HG02571 (cell line): ENCODE results near the gene NEB.
"Not testable (repeated sequence)": the region's sequence is repeated elsewhere in the genome, so short reads cannot be mapped to it uniquely, and the experiment has no call there.

Experiments
- ATAC-seq: cut with Tn5 transposase; IDR thresholded peaks from one replicate; pipeline ENCODE4 v1.9.1; 2021; ENCODE audit warnings: mild to moderate bottlenecking, moderate library complexity; ENCODE audit not compliant: unreplicated experiment

Gene NEB

DNA sequence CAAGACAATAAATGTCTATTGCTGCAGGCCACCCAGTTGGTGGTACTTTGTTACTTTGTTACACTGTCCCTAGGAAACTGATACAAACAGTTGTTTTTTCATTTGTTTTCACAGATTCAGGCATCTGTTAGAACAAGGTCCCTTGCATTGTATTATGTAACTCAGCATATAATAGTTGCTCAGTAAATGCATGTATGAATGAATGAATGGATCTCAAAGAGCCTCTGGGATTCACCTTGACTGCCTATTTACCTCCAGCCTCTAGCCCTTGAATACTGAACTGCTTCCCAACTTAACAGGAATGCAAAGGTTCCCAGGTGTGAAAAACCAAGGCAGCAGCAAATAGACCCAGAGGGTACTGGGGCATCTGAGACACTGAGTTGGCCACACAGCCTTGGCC lies 27.4 kb upstream of the NEB start:
- ATAC-seq: no peak

DNA sequence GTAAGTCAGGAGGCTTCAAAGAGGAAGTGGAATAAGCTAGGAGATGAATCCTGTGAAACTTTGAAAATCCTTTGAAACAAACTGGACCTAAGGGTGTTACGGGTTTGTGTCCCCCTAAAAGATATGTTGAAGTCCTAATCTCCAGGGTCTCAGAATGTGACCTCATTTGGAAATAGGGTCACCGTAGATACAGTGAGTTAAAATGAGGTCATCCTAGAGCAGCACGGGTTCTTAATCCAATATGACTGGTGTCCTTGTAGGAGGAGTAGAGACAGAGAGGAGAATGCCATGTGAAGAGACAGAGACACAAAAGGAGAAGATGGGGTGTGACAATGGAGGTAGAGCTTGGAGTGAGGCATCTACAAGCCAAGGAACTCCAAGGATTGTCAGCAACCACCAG lies 26.9 kb upstream of the NEB start:
- no peak for ATAC-seq

DNA sequence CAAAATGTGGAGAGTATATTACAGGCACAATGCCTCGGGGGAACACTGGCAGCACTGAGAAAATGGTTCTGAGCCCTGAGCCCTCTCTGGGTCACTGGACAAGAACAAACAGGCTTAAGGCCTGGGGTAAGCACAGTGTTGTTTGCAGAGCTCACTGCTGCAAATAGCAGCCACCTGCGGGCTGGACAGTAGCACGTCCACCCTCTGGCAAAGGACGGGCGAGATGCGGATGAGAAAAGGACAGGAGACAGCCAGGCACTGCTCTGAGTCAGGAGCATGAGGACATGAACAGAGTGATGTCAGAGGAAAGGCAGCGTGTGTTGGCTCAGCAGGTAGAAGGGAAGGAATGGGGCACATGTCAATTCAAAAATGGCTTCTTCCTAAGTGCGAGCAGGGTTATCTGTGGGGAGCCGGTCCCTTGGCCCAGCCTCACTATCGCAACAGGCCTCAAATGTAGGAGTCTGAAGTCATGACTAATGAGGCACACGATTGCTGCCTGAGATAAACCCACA lies 25.9 kb upstream of the NEB start:
- ATAC-seq: no peak

DNA sequence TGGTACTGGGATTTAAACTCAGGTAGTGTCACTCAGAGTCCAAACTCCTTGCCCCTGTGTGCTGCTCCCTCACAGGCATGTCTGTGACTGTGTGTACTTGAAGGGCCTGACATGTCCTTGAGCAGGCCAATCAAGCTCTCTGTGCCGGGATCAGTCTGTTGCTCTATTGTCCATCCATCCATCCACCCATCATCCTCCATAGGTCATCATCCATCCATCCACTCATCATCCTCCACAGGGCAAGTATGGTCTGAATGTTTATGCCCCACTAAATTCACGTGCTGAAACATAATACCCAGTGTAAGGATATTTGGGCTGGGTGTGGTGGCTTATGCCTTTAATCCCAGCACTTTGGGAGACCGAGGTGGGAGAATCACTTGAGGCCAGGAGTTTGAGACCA lies 24.5 kb upstream of the NEB start:
- no peak for ATAC-seq

DNA sequence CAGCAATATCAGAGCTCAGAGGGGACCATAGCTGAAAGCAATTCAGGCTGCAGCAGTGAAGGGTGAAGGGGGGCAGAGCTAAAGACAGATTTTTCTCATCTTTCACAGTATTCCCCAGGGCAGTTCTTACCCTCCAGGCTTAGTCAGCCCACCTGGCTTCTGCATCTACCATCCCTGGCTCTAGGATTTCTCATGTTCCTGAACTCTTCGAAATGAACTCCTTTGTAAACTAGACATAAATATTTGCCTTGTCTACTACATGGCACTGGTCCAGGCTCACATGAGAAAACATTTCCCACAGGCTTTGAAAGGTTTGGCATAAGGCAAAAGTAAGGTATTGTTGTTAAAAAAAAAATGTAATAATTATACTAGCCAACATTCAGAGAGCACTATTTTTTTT lies 23.6 kb upstream of the NEB start:
- no peak for ATAC-seq

DNA sequence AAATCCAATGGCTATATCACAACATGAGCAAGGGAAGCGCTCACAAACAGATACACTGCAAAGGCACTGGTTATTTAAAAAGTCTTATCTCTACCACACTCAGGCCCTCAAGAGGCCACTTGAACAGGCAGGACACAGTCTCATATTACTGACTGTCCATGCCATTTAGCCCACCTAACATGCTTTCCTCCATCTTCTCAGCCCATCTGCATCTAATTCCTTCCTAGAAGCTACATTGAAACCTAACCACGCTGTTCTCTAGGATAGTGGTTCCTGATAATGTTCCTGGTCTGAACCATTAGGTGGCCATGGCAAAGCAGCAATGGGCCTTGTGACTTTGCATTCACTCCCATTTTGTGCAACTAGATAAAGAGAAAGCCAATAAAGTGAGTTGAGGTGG lies 22.5 kb upstream of the NEB start:
- no peak for ATAC-seq

DNA sequence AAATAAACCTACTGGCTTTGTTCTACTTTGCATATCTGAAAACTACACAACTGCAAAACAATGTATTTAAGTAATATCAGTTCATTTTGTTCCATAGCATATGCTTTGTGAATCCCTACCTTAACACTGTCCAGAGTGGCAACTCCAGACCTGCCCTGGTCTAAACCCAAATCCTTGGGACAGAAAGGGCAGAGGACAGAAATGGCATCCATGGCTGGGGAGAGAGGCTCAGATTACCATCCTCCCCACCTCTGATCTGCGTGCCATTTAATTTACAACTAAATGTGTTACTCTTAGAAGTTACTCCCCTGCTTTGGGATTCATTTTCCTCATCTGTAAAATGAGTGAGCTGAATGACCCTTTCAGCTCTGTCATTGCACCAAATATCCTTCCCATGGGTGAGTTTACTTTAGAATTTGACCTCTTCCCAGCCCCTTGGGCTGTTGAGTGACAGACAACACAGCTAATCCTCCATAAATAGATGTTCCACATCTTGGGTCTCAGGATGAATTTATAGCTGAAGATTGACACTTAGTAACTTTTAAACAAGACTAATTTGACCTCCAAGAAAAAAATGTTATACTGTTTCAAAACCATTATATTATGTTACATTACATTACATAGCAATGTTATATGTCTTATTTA lies 20.1 kb upstream of the NEB start:
- no peak for ATAC-seq

DNA sequence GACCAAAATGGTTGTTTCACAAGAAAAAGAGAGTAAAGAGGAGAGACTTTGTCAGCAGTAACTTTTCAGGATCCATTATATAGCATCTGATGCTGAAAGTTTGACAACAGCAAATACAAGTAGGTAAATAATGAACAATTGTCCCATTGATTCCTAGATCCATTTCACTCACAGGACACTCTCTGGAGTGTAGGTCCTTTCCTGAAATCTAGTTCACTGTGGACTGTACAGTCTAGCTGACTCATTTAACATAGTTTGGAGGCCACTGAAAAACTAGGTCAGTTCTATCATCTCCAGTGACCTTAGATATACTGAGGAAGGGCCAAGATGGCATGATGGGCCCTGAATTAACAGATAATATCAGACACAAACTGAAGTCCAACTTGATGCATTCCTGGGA lies 19.3 kb upstream of the NEB start:
- ATAC-seq: no peak

DNA sequence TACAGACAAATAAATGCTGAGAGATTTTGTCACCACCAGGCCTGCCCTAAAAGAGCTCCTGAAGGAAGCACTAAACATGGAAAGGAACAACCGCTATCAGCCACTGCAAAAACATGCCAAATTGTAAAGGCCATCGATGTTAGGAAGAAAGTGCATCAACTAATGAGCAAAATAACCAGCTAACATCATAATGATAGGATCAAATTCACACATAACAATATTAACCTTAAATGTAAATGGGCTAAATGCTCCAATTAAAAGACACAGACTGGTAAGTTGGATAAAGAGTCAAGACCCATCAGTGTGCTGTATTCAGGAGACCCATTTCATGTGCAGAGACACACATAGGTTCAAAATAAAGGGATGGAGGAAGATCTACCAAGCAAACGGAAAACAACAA lies 11.0 kb upstream of the NEB start:
- ATAC-seq: not testable (repeated sequence)

- ATAC-seq: no peak
Measured at GRCh38 chr2:151730262-151730975, 3.9 kb downstream of the NEB start.

GRCh38 chr2:151729837-151730236 lies 4.4 kb downstream of the NEB start:
- no peak for ATAC-seq

DNA sequence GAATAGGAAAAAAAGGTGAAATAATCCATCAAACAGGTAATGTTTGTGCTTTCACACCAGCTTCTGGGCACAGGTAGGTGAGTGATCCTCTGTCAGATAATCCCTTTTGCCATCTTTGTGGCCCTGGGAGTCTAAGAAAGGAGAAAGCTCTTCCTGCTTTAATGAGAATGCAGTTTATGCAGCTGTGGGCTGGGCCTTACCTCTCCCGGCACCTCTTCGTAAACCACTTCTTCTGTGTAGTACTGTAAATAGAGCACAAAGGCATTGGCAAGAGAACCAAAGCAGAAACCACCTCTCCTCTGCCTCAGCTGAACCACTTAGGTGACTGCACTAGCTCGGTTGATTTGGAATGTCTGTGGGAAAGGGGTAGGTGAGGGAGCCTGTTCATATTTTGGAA lies 4.9 kb downstream of the NEB start:
- no peak for ATAC-seq

DNA sequence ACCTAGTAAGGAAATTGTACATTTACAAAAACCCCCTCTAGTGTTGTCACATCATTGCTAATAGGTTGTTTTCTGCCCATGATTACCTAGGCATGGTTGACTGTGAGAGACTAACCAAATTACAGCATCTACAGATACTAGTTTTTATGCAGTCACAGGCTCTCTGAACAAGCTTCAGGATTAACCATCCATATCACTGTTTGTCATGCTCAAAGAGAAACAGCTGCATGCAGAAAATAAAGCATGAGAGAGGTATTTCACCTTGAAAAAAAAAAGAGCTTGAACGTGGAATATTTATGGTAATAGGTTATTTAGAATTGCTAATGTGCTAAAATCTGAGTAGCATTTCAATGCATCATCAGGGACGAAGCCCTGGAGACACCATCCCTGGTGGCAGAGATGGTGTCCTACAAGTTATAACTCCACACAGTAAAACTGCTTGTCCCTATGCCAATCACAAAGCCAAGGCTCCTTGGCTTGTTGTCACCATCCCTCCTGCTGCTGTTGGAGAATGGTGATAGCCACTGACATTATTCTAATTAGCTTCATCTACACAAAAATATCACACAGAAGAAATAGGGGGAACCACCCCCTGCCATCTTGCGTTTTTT lies 5.4 kb downstream of the NEB start:
- ATAC-seq: no peak

DNA sequence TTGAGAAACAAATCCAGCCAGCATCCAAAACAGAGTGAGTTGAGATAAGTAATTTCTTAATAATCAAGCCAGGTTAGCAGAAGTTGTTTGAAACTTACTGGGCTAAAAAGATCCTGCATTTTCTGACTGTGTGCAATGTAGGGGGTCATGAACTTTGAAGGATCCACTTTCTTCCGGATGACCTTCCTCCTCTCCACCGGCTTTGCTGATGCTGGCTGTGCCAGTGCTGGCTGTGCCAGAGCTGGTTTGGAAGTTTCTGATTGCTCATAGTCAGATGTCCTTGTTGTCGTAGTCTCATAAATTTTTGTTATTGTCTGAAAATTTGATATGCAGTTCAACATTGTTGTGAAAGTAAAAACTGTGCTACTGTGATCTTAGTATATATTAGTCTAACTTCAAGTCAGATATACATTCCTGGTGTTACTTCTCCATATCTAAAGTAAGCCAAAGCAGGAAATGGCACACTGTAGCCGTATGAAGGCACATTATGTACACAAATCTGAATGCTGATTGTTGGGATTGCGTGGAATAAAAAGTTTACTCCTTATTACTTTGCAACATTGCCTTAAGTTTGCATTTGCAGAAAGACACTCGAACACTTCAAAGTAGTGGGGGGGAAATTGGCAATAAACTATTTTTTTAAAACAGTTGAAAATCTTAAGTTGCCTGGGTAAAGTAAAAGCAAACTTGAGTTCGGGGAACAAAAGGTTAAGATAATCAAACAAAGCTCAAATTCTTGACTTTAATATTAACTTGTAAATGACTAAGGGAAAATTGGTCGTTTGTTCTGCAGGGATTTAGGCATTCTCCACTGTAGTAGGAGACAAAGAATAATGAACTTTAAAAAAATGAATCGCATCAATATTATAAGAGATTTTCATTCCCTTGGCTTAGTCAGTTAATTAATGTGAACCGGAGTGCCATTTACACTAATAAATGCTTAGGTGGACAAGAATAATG lies 6.4 kb downstream of the NEB start:
- ATAC-seq: no peak

DNA sequence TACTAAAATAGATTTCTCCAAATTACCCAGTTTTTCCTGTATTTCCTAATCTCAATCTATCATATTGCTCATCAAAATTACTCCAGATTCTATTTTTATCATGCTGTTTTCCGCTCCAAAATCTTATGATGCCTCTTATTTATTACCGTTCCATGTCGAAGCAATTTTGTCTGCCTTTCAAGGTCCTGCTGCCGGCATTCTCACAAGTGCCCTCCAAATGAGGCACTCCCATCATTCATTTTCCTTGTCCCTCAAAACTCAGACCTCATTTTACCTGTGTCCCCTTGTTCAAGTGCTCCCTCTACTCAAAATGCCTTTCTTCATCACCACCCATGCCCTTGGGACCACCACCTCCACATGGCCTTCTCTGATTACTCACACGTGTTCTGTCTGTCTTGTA lies 13.1 kb downstream of the NEB start:
- no peak for ATAC-seq

DNA sequence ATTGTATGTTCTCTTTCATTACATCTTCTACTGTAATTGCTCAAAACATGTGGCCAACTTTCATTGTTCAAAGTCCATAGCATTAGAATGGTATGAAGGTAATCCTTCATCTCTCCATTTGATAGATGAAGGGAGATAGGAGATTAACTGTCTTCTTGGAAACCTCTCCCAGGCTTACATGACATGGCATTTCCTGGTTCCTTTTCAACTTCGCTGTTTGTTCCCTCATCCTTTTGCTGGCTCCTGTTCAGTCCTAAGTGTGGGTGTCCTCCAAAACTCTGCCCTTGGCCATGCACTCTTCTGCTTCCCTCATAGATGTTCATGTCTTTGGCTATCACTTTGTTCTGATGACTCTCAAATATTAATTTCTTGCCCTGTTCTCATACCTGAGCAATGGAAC lies 13.8 kb downstream of the NEB start:
- no peak for ATAC-seq

DNA sequence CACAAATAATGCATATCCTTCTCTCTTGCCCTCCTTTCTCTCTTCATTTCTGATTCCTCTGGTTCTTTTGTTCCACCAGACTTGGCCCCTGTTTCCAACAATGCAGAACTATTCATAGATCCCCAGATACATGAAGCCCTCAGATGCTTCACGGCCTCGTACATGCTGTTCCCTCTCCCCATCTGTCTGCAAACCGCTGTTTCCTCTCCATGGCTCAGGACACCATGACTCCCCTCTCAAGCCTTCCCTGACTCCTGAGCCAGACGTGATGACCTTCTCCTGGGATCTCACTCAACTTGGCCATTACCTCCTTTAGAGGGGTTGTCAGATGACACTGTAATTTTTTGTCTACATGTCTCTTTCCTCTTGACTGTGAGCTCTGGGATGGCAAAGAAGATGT lies 15.5 kb downstream of the NEB start:
- no peak for ATAC-seq

GRCh38 chr2:151718247-151718646 lies 16.0 kb downstream of the NEB start:
- no peak for ATAC-seq

DNA sequence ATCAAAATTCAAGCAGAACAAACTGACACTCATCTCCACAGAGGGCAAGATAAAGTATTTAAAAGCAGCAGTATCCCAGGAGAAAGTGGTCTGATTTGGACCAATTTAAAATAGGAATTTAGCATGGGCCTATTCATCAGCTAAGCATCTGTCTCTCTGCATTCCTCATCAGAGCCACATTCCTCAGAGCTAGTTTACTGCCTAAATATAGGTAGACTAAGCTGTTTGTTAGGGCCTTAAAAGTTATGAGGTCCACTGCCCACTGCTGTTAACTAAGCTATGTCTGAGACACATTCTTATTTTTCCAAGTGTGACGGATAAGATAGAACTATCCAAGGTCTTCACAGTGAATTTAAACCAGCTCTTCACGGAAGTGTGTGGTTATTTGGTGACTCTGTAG lies 17.6 kb downstream of the NEB start:
- ATAC-seq: no peak

- ATAC-seq: no peak
Measured at GRCh38 chr2:151713291-151713903, 20.9 kb downstream of the NEB start.

DNA sequence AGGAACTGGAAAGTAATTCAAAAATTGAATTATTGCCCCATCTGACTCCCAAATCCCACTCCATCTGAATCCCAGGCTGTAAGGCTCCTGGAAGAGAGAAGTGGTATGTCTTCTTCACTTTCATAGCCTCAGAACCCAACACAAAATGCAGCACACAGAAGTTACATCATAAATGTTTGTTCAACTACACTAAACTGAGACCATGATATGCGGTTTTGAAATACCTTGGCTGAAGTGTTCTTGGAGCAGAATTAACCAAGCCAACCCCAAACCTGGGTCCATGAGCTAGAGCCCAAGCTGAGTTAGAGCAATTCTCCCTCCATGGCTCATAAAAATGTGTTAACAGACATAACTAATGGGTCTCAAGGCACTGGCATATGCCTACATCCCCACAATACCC lies 23.3 kb downstream of the NEB start:
- ATAC-seq: no peak
